IMR-90 (cell line): ENCODE data around the gene ELL. TPM values are rescaled to one million over a fixed set of nuclear protein-coding genes. Genes with fewer than 3 reads are reported as not detected.
A peak's percentile ranks its signal among the peaks of the same experiment; 100 is the strongest.

ENCODE experiments used
- ATAC-seq: fragments of 200-7000 bp; cut with Tn5 transposase; 2 replicates; pipeline ENCODE4 v1.9.1; 2020; ENCODE audit warnings: low read depth, mild to moderate bottlenecking, moderate library complexity
- BruUV-seq: library from RNA; stranded (reverse); fragments of 400-500 nt; replicated peaks from 2 replicates; lab custom pipeline; 2021; lab: Mats Ljungman, UMichigan
- CTCF ChIA-PET: fragments of 300-600 bp; formaldehyde crosslinking; extraction: SDS; loops from one replicate; lab custom pipeline; 2021; ENCODE audit warnings: antibody characterized with exemption; lab: Yijun Ruan, JAX
- POLR2A ChIA-PET: fragments of 300-600 bp; sonication (Branson Sonifier 250); formaldehyde crosslinking; loops from one replicate; lab custom pipeline; 2022; ENCODE audit warnings: antibody characterized with exemption; ENCODE audit not compliant: unreplicated experiment; lab: Charles Lee
- DNase-seq: peaks from one replicate; pipeline ENCODE4 v3.0.0; 2013
- H2AFZ ChIP-seq: replicated peaks from 2 replicates; pipeline ENCODE3; 2013; ENCODE audit warnings: low read length, mild to moderate bottlenecking; ENCODE audit not compliant: poor library complexity
- H2AK5ac ChIP-seq: 2 replicates; pipeline ENCODE4 v1.6.1; 2013; ENCODE audit warnings: low read depth, low read length, inconsistent platforms
- H2AK9ac ChIP-seq: replicated peaks from 2 replicates; pipeline ENCODE3; 2013; ENCODE audit warnings: mild to moderate bottlenecking, low read depth, low read length, moderate library complexity; ENCODE audit not compliant: poor library complexity
- H2BK120ac ChIP-seq: 2 replicates; pipeline ENCODE4 v1.6.1; 2013; ENCODE audit warnings: low read depth, low read length, inconsistent platforms
- H2BK15ac ChIP-seq: 3 replicates; pipeline ENCODE4 v1.6.1; 2013; ENCODE audit warnings: low read depth, low read length, inconsistent platforms
- H2BK20ac ChIP-seq: 2 replicates; pipeline ENCODE4 v1.6.1; 2013; ENCODE audit warnings: low read depth, mild to moderate bottlenecking, inconsistent platforms, low read length, moderate library complexity
- H2BK5ac ChIP-seq: 2 replicates; pipeline ENCODE4 v1.6.1; 2013; ENCODE audit warnings: mild to moderate bottlenecking, low read depth, low read length, inconsistent platforms; ENCODE audit not compliant: poor library complexity, severe bottlenecking
- H3K14ac ChIP-seq: replicated peaks from 2 replicates; pipeline ENCODE4 v1.6.1; 2013; ENCODE audit warnings: low read depth, low read length, inconsistent platforms
- H3K18ac ChIP-seq: 2 replicates; pipeline ENCODE4 v1.6.1; 2013; ENCODE audit warnings: low read depth, low read length, control low read depth
- H3K23ac ChIP-seq: 2 replicates; pipeline ENCODE4 v1.6.1; 2013; ENCODE audit warnings: low read depth, low read length, inconsistent platforms
- H3K27ac ChIP-seq: 2 replicates; pipeline ENCODE4 v1.5.1; 2013; ENCODE audit warnings: mild to moderate bottlenecking, control low read depth, low read length; ENCODE audit not compliant: insufficient read depth
- H3K27me3 ChIP-seq: 2 replicates; pipeline ENCODE4 v1.6.1; 2013; ENCODE audit warnings: low read length; ENCODE audit not compliant: control insufficient read depth, insufficient read depth
- H3K36me3 ChIP-seq: 2 replicates; pipeline ENCODE4 v1.6.1; 2013; ENCODE audit warnings: low read length, mixed read lengths; ENCODE audit not compliant: control insufficient read depth, insufficient read depth
- H3K4ac ChIP-seq: 2 replicates; pipeline ENCODE4 v1.6.1; 2013; ENCODE audit warnings: low read depth, low read length, inconsistent platforms
- H3K4me1 ChIP-seq: 2 replicates; pipeline ENCODE4 v1.6.1; 2013; ENCODE audit warnings: low read length, mixed read lengths; ENCODE audit not compliant: control insufficient read depth, insufficient read depth
- H3K4me2 ChIP-seq: 2 replicates; pipeline ENCODE4 v1.6.1; 2013; ENCODE audit warnings: low read depth, mild to moderate bottlenecking, control low read depth, low read length, moderate library complexity
- H3K4me3 ChIP-seq: 2 replicates; pipeline ENCODE4 v1.5.1; 2013; ENCODE audit warnings: low read depth, mild to moderate bottlenecking, control low read depth, low read length, moderate library complexity; ENCODE audit not compliant: insufficient read depth
- H3K56ac ChIP-seq: 2 replicates; pipeline ENCODE4 v1.6.1; 2013; ENCODE audit warnings: low read length, inconsistent platforms; ENCODE audit not compliant: insufficient read depth; ENCODE audit errors: extremely low read depth
- H3K79me1 ChIP-seq, 2 experiments: 2 replicates each; pipeline ENCODE4 v1.6.1; 2013; ENCODE audit warnings: low read length in 2 of 2, inconsistent platforms in 1 of 2, low read depth in 1 of 2
- H3K9ac ChIP-seq: 2 replicates; pipeline ENCODE4 v1.6.1; 2013; ENCODE audit warnings: low read depth, low read length, control low read depth
- H3K9me1 ChIP-seq: 2 replicates; pipeline ENCODE4 v1.6.1; 2013; ENCODE audit warnings: low read length, inconsistent platforms; ENCODE audit not compliant: insufficient read depth
- H3K9me3 ChIP-seq: 2 replicates; pipeline ENCODE4 v1.6.1; 2013; ENCODE audit warnings: low read length; ENCODE audit not compliant: control insufficient read depth, insufficient read depth
- H4K20me1 ChIP-seq: 2 replicates; pipeline ENCODE4 v1.6.1; 2013; ENCODE audit warnings: low read length, inconsistent platforms; ENCODE audit not compliant: insufficient read depth
- H4K5ac ChIP-seq: 2 replicates; pipeline ENCODE4 v1.6.1; 2013; ENCODE audit warnings: mild to moderate bottlenecking, low read depth, low read length, control low read depth
- H4K8ac ChIP-seq, 2 experiments: 2 replicates each; pipeline ENCODE4 v1.6.1; 2013; ENCODE audit warnings: low read depth in 2 of 2, low read length in 2 of 2, control low read depth in 1 of 2, inconsistent platforms in 1 of 2
- H4K91ac ChIP-seq: 2 replicates; pipeline ENCODE4 v1.6.1; 2013; ENCODE audit warnings: low read depth, low read length, inconsistent platforms; ENCODE audit not compliant: insufficient read depth
- BHLHE40 ChIP-seq: fragments of 150-350 bp; IDR thresholded peaks from 2 replicates; pipeline ENCODE4 v1.6.1; 2016; ENCODE audit warnings: mild to moderate bottlenecking, low read depth, low read length
- CEBPB ChIP-seq: IDR thresholded peaks from 2 replicates; pipeline ENCODE4 v1.6.1; 2012; ENCODE audit warnings: low read depth, low read length, improper control_type of control experiment
- CHD1 ChIP-seq: IDR thresholded peaks from 2 replicates; pipeline ENCODE4 v1.6.1; 2012; ENCODE audit warnings: low read depth, low read length, improper control_type of control experiment
- ELK1 ChIP-seq: fragments of 150-350 bp; IDR thresholded peaks from 2 replicates; pipeline ENCODE4 v1.6.1; 2016; ENCODE audit warnings: low read depth, mild to moderate bottlenecking, low read length, moderate library complexity, borderline replicate concordance
- FOS ChIP-seq: fragments of 150-350 bp; IDR thresholded peaks from 2 replicates; pipeline ENCODE4 v1.6.1; 2016; ENCODE audit warnings: low read depth, low read length
- MAFK ChIP-seq: IDR thresholded peaks from 2 replicates; pipeline ENCODE4 v1.6.1; 2012; ENCODE audit warnings: low read depth, low read length, improper control_type of control experiment
- MAZ ChIP-seq: IDR thresholded peaks from 2 replicates; pipeline ENCODE4 v1.6.1; 2012; ENCODE audit warnings: low read depth, mild to moderate bottlenecking, low read length, improper control_type of control experiment, moderate library complexity, borderline replicate concordance
- MXI1 ChIP-seq: IDR thresholded peaks from 2 replicates; pipeline ENCODE4 v1.6.1; 2012; ENCODE audit warnings: low read depth, mild to moderate bottlenecking, low read length, moderate library complexity, borderline replicate concordance
- NFE2L2 ChIP-seq: fragments of 150-350 bp; IDR thresholded peaks from 2 replicates; pipeline ENCODE4 v1.6.1; 2016; ENCODE audit warnings: low read depth, mild to moderate bottlenecking, low read length
- POLR2A ChIP-seq: IDR thresholded peaks from 2 replicates; pipeline ENCODE4 v1.6.1; 2012; ENCODE audit warnings: mild to moderate bottlenecking, low read depth, low read length
- RAD21 ChIP-seq: IDR thresholded peaks from 2 replicates; pipeline ENCODE4 v1.6.1; 2012; ENCODE audit warnings: low read length, improper control_type of control experiment
- RCOR1 ChIP-seq: IDR thresholded peaks from 2 replicates; pipeline ENCODE4 v1.6.1; 2012; ENCODE audit warnings: mild to moderate bottlenecking, low read length, improper control_type of control experiment; ENCODE audit not compliant: insufficient replicate concordance
- RFX5 ChIP-seq: IDR thresholded peaks from 2 replicates; pipeline ENCODE4 v1.8.0; 2012; ENCODE audit warnings: low read depth, mild to moderate bottlenecking, low read length, moderate library complexity
- USF2 ChIP-seq: fragments of 150-350 bp; IDR thresholded peaks from 2 replicates; pipeline ENCODE4 v1.6.1; 2017; ENCODE audit warnings: mild to moderate bottlenecking, antibody characterized with exemption, low read length, low read depth
- WGBS, 2 experiments: methylation state at CpG; one replicate each; pipeline versions ENCODE4 v1.1.5 to v1.1.7; 2013; ENCODE audit warnings: missing lambda C conversion rate in 2 of 2; ENCODE audit not compliant: insufficient read length in 1 of 2; ENCODE audit errors: extremely low coverage in 2 of 2; 5-methylcytosine and 5-hydroxymethylcytosine counted together
- dilution Hi-C: fragments of 300-500 bp; cut with HindIII; formaldehyde crosslinking; loops from one replicate; pipeline ENCODE4 v1.14.3; 2018; ENCODE audit warnings: low sequenced_read_pairs; ENCODE audit not compliant: unreplicated experiment
- in situ Hi-C: fragments of 300-500 bp; cut with MboI; formaldehyde crosslinking; loops from 3 replicates; pipeline ENCODE4 v1.14.3; 2019; ENCODE audit warnings: low sequenced_read_pairs, inconsistent platforms, mixed read lengths
- intact Hi-C: fragments of 100-400 bp; cut with micrococcal nuclease; formaldehyde crosslinking; loops from 2 replicates; pipeline ENCODE4 v1.10.0; 2022
- polyA plus RNA-seq, 3 experiments: library from polyadenylated mRNA; depleted of rRNA; stranded (reverse); fragments of >200 nt; gene quantifications; 2 replicates each; pipeline ENCODE4 v1.2.3, GENCODE V29; 2012; ENCODE audit warnings: low replicate concordance in 1 of 3
- total RNA-seq: library from RNA; depleted of rRNA; stranded (reverse); fragments of >200 nt; gene quantifications from 2 replicates; pipeline ENCODE4 v1.2.3, GENCODE V29; 2012

The ELL gene
- total and polyA plus RNA-seq, 2 of the 4 experiments (the other 2 are of a cell fraction): 6.3 to 13.1 TPM

DNA sequence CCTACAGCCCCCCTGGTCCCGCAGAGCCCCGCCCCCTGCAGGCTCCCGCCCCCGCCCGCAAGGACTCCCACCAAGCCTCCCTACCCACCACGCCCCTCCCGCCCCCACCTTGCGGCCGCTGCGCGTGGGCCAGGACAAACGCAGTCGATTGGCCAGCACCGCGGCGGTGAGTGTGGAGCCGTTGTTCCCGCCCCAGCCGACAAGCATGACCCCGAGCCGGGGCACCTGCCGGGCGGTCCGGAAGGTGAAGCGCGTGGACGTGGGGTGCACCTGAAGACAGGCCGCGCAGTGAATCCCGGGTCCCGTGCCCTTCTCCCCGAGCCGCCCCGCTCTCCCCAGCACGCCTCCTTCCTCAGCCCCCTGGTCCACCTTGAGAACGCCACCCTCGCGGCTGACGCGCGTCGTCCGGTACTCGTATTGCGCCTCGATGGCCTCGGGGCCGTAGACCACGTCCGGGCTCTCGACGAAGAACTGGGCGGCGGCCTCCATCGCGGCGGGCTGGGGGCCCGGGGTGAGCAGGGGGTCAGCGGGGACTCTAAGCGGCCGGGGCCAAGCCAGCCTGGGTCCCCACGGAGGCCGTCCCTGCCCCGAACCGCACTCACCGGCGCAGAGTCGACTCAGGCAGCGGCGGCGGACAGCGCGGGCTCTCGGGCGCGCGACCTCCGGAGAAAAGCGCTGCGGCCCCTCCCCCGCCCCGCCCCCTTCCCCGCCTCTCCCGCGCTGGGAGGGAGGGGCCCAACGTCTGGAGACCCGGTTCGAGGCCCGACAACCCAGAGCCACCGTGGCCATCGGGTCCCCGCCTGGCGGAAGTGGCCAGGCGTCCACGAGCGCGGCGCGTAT, 84.2 kb downstream of the ELL start, which contains the start of gene ISYNA1:
TSS of gene ISYNA1 (minus strand) at position 643 of the 840 bp plus-strand sequence. CDS start at position 489, 154 bp downstream.
- peak within 1 kb of the TSS; percentile 60 for H3K4me3 ChIP-seq
- H2AK5ac ChIP-seq: peak within 1 kb of the TSS; percentile 98; the same call in 1 of the 2 replicates
- H3K14ac ChIP-seq: peak within 1 kb of the TSS; percentile 69; the same call in 1 of the 2 replicates
- H2BK120ac ChIP-seq: no peak within 1 kb of the TSS
- dilution Hi-C loops: no loop called here
- H2AK9ac ChIP-seq: peak within 1 kb of the TSS; percentile 98
- H3K9me1 ChIP-seq: peaks cover 12% of the 10 kb centered on the region; the same call in 1 of the 2 replicates
- H2BK20ac ChIP-seq: no peak within 1 kb of the TSS
- peaks cover 23% of the 10 kb centered on the region; the same call in 1 of the 2 replicates for H3K4me1 ChIP-seq
- H3K27me3 ChIP-seq: no peaks in the 10 kb centered on the region
- ChIA-PET POLR2A (no interaction called here), CTCF (no interaction called here)
- peak; percentile 20 for DNase-seq
- no peak within 1 kb of the TSS for H3K18ac ChIP-seq
- peak within 1 kb of the TSS; percentile 91 for H4K5ac ChIP-seq
- ATAC-seq: peak; percentile 41
- H3K9me3 ChIP-seq: no peaks in the 10 kb centered on the region
- peaks cover 7 to 24% of the 10 kb centered on the region in 2 experiments; a peak in 3 of 4 replicates for H3K79me1 ChIP-seq
- peak within 1 kb of the TSS in 1 of 2 experiments; percentile 88; a peak in 1 of 4 replicates for H4K8ac ChIP-seq
- peak within 1 kb of the TSS; percentile 66; the same call in 1 of the 2 replicates for H3K23ac ChIP-seq
- H3K56ac ChIP-seq: no peak within 1 kb of the TSS
- H3K9ac ChIP-seq: peak within 1 kb of the TSS; percentile 39
- intact Hi-C loops: no loop called here
- H3K36me3 ChIP-seq: peaks cover 15% of the 10 kb centered on the region; the same call in 1 of the 2 replicates
- H4K91ac ChIP-seq: peak within 1 kb of the TSS; percentile 83
- H2BK5ac ChIP-seq: peak within 1 kb of the TSS; percentile 32
- peak within 1 kb of the TSS; percentile 88; the same call in 1 of the 3 replicates for H2BK15ac ChIP-seq
- 1% methylated on average over 42 of the region's 99 CpGs; no CpG with 5 or more reads in 1 of the 2 experiments for WGBS, 2 experiments
- H4K20me1 ChIP-seq: peaks cover 56% of the 10 kb centered on the region
- BruUV-seq: no TSS peak
- H2AFZ ChIP-seq: peak within 1 kb of the TSS; percentile 92
- H3K4me2 ChIP-seq: peak within 1 kb of the TSS; percentile 97
- peak within 1 kb of the TSS; percentile 78 for H3K4ac ChIP-seq
- in situ Hi-C loops: no loop called here
- no peak within 1 kb of the TSS; the same call in 1 of the 2 replicates for H3K27ac ChIP-seq
- TF ChIP-seq FOS (no peak), USF2 (no peak), RCOR1 (no peak), RFX5 (no peak), POLR2A (no peak), MAZ (no peak), MXI1 (no peak), CHD1 (no peak), MAFK (no peak), ELK1 (no peak), NFE2L2 (no peak), BHLHE40 (no peak), RAD21 (no peak), CEBPB (no peak)
